LNCAP (cell line): ENCODE results near the gene CORO1C.

Experiments
- TF ChIP-seq, protein P1 (sequence below): fragments of 450-650 bp; IDR thresholded peaks from 2 replicates; pipeline ENCODE4 v1.5.1; 2017; ENCODE audit warnings: mild to moderate bottlenecking

The CORO1C gene

DNA sequence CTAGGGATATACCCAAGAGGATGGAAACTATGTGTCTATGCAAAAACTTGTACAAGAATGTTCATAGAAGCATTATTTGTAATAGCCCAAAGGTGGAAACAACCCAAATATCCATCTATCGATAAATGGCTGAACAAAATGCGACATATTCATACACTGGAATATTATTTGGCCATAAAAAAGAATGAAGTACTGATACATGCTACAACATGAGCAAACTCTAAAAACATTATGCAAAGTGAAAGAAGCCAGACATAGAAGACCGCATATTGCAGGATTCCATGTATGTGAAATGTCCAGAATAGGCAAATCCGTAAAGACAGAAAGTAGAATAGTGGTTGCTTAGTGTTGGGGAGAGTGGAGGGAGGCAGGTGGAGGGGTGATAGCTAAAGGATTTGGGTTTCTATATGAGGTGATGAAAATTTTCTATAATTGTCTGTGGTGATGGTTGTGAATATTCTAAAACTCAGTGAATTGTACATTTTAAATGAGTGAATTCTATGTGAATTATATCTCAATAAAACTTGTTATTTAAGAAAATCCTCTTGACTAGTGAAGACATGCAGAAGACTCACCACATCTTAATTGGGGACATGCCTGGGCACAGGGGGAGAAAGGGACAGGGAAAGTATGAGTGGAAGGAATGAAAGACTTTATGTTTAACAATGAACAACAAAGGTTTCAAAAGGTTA, 67.8 kb downstream of the CORO1C start:
- TF ChIP-seq, protein P1, sequence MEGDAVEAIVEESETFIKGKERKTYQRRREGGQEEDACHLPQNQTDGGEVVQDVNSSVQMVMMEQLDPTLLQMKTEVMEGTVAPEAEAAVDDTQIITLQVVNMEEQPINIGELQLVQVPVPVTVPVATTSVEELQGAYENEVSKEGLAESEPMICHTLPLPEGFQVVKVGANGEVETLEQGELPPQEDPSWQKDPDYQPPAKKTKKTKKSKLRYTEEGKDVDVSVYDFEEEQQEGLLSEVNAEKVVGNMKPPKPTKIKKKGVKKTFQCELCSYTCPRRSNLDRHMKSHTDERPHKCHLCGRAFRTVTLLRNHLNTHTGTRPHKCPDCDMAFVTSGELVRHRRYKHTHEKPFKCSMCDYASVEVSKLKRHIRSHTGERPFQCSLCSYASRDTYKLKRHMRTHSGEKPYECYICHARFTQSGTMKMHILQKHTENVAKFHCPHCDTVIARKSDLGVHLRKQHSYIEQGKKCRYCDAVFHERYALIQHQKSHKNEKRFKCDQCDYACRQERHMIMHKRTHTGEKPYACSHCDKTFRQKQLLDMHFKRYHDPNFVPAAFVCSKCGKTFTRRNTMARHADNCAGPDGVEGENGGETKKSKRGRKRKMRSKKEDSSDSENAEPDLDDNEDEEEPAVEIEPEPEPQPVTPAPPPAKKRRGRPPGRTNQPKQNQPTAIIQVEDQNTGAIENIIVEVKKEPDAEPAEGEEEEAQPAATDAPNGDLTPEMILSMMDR = no peak

DNA sequence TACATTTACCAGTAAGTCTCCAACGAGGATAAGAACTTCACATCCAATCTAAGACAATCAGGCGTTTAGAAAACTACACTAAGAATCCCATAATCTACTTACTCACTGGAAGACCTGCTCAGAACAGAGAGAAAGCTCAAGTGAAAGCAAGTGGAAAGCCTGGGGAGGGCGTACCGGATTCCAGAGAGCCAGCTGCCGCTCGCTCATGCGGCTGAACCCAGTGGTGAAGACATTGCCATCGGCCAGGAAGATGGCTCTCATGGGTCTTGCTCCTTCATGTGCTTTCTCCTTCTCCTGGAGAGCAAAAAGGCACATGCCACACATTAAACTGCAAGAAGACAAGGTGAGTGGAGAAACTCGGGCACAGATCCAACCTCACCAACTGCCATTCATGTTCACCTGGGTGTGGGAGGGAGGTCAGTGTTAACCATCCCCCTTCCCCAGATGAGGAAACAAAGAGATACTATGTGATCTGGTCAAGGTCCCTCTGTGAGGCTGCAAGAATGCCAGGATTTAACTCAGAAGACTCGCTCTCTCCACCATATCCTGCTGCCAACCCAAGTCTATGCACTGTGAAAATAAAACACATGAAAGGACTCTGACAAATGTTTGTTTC, 74.1 kb downstream of the CORO1C start:
- TF ChIP-seq, protein P1 = no peak

DNA sequence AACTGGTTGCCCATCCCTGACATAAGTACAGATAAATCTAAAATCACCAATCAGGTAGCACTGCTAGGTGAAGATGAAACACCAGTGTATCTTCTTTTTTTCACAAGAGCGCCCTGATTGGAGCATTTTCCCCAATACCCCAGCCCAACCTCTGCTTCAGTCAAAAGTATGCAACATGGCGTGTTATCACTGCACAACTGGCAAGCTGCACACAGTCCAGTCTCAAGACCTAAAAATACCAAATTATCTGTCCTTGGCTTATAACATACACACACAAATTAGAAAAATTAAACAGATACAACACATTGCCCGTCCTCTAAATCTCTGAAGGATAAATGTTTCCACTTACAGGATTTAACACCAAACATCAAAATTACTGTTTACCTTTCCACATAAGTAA, 77.4 kb downstream of the CORO1C start:
- TF ChIP-seq, protein P1 = no peak

DNA sequence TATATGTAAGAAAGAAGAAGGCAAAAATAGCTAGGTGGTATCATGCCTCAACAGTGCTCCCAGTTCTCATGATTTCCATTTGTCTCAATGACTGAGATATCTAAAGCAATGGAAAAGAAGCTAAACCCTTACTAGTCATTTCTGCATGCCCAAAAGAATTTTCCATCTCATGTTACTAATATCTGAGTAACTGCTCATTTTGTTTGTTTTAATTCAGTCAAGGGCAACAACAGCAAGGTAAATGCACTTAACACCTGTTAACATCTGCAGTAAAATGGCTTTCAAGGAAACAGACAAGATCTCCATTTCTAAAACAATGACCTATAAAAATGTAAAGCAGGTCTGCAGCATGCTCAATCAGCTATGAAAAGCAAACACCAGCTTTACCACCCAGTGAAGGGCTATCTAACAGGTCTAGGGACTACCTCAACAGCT, 78.2 kb downstream of the CORO1C start:
- TF ChIP-seq, protein P1 = no peak

DNA sequence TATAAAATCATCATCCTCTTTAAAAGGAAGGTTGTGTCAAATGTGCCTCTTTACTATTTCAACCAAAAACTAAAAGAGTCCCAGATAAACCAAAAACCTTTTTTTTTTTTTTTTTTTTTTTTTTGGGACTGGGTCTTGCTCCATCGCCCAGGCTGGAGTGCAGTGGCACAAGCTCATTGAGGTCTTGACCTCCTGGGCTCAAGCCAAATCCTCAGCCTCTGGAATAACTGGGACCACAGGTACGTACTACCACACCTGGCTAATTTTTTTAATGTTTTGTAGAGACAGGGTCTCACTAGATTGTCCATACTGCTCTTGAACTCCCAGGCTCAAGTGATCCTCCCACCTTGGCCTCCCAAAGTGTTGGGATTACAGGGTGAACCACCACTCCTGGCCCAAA, 81.2 kb downstream of the CORO1C start:
- TF ChIP-seq, protein P1 = no peak

DNA sequence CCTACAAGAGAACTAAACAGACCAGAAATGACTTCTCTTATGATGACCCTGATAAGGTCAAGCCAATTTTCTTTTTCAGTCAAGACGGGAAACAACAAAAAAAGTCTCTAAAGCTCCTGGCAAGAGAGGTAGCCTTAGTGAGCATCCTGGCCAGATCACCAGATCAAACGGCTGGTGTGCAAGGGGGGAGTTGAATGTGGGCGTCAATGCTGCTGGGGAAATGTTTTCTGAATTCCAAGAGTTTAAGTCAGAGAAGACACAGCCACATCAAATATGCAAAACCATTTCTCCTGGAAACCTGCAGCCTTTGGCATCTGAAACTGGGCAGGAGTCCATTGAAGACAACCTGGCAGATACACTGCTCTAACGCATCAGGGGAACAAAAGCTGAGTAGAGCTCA, 81.6 kb downstream of the CORO1C start:
- TF ChIP-seq, protein P1 = no peak

DNA sequence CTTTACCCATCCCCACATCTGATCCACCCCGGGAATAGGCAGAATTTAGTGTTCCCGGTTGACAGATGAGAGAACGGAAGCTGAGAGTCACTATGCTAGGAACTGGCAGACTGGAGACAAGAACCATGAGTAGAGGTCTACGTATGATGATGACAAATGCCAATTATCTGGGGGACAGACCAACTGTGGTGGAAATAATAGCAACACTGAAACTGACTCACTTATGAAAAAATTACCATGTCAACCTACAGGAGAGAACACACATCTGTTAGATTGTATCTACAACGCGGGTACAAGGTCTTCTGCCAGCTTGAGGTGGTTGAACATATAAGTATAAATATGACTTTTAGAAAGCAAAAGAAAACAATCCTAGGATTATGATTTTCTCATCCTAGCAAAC, 82.2 kb downstream of the CORO1C start:
- TF ChIP-seq, protein P1 = no peak
